Spinal cord (tissue), 10 donors: Measurements from ENCODE around the gene TENM3. TPM values are rescaled to one million over a fixed set of nuclear protein-coding genes. Genes with fewer than 3 reads are reported as not detected.
A peak's percentile ranks its signal among the peaks of the same experiment; 100 is the strongest.

Source experiments
- DNase-seq, 6 donors: peaks; one replicate each; pipeline versions ENCODE4 v3.0.0 to v3.0.0-alpha.2; 2013 to 2015; ENCODE audit warnings: low spot score in 6 of 6, low read depth in 4 of 6
- H3K27ac ChIP-seq: one replicate; pipeline ENCODE4 v1.5.1; 2013; ENCODE audit warnings: low read depth, low read length, control low read depth
- H3K27me3 ChIP-seq: one replicate; pipeline ENCODE4 v1.6.1; 2013; ENCODE audit warnings: low read length; ENCODE audit not compliant: control insufficient read depth, insufficient read depth
- H3K36me3 ChIP-seq: one replicate; pipeline ENCODE4 v1.6.1; 2013; ENCODE audit warnings: low read length; ENCODE audit not compliant: control insufficient read depth, insufficient read depth
- H3K4me1 ChIP-seq: one replicate; pipeline ENCODE4 v1.6.1; 2013; ENCODE audit warnings: low read length; ENCODE audit not compliant: control insufficient read depth, insufficient read depth
- H3K4me3 ChIP-seq: one replicate; pipeline ENCODE4 v1.5.1; 2013; ENCODE audit warnings: low read depth, low read length, control low read depth
- H3K9me3 ChIP-seq: one replicate; pipeline ENCODE4 v1.6.1; 2013; ENCODE audit warnings: low read length; ENCODE audit not compliant: control insufficient read depth, insufficient read depth
- WGBS: methylation state at CpG from one replicate; pipeline ENCODE4 v1.1.5; 2013; ENCODE audit warnings: missing lambda C conversion rate; ENCODE audit not compliant: insufficient coverage; 5-methylcytosine and 5-hydroxymethylcytosine counted together
- polyA plus RNA-seq, 2 donors: library from polyadenylated mRNA; unstranded; fragments of 120-200 nt; gene quantifications; one replicate each; pipeline ENCODE4 v1.2.1, GENCODE V29; 2013; ENCODE audit not compliant: insufficient read length in 2 of 2
- total RNA-seq, 2 donors: library from RNA; depleted of rRNA in 1 of 2; stranded (reverse); fragments of 120-200 nt in 1 of 2; fragments of >200 nt in 1 of 2; gene quantifications; one replicate each; pipeline versions ENCODE4 v1.2.3 to v1.2.4, GENCODE V29; 2013 to 2014
- donor health status: healthy.

The TENM3 gene
- total and polyA plus RNA-seq, 4 donors, result 25.8 to 57.5 (median 38.7) TPM

DNA sequence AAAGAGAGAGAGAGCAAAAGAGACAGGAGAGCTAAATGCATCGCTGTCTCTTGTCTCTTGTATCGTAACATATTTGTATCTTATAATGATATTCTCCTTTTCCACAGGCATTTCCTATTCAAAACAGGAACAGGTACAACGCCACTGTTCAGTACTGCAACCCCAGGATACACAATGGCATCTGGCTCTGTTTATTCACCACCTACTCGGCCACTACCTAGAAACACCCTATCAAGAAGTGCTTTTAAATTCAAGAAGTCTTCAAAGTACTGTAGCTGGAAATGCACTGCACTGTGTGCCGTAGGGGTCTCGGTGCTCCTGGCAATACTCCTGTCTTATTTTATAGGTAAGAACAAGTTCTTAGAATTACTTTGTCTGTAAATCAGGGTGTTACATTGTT is 385.3 kb downstream of the TENM3 start:
- no peak overlapping the region for H3K4me3 ChIP-seq
- no peaks in the 10 kb centered on the region for H3K36me3 ChIP-seq
- H3K9me3 ChIP-seq, result no peaks in the 10 kb centered on the region
- no peaks in the 10 kb centered on the region for H3K27me3 ChIP-seq
- no peak for DNase-seq
- no peaks in the 10 kb centered on the region for H3K4me1 ChIP-seq
- no peak overlapping the region for H3K27ac ChIP-seq
- WGBS, result 40% methylated on average over 2 of the region's 6 CpGs

- H3K27ac ChIP-seq, result no peak overlapping the region
- 83% methylated on average over 2 of the region's 3 CpGs for WGBS
- H3K4me3 ChIP-seq, result no peak overlapping the region
- H3K4me1 ChIP-seq, result no peaks in the 10 kb centered on the region
- H3K27me3 ChIP-seq, result no peaks in the 10 kb centered on the region
- H3K9me3 ChIP-seq, result no peaks in the 10 kb centered on the region
- no peaks in the 10 kb centered on the region for H3K36me3 ChIP-seq
- DNase-seq, result peak in 1 of 6 donors; percentile 64
These were observed 385.9 kb downstream of the TENM3 start for GRCh38 chr4:182629096-182629495.

DNA sequence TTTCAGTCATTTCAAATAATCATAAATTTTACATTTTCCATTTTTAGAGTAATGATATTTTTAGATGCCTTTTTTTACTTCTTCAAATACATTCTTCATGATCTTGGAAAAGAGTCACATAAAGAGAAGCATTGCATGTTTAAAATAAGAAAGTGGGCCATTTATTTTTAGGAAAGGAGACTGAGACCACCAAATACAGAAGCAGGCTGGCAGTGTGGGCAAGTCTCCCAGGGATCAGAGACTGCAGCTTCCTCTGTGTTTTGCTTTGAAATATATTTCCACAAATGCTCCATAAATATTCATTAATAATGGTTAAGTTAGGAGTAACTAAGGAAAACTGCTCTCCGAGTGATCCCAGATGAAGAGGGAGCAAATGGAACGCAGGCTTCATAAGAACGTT is 397.3 kb downstream of the TENM3 start:
- no peaks in the 10 kb centered on the region for H3K9me3 ChIP-seq
- no peaks in the 10 kb centered on the region for H3K4me1 ChIP-seq
- H3K36me3 ChIP-seq, result no peaks in the 10 kb centered on the region
- H3K4me3 ChIP-seq, result no peak overlapping the region
- no peak overlapping the region for H3K27ac ChIP-seq
- 83% methylated on average over 2 of the region's 3 CpGs for WGBS
- DNase-seq, result peak in 1 of 6 donors; percentile 64
- H3K27me3 ChIP-seq, result no peaks in the 10 kb centered on the region

- DNase-seq, result no peak
- H3K9me3 ChIP-seq, result no peaks in the 10 kb centered on the region
- no peak overlapping the region for H3K27ac ChIP-seq
- H3K4me1 ChIP-seq, result no peaks in the 10 kb centered on the region
- no peaks in the 10 kb centered on the region for H3K36me3 ChIP-seq
- H3K27me3 ChIP-seq, result no peaks in the 10 kb centered on the region
- WGBS, result 84% methylated on average over 3 of the region's 8 CpGs
- no peak overlapping the region for H3K4me3 ChIP-seq
These were observed 397.7 kb downstream of the TENM3 start for GRCh38 chr4:182640932-182641331.

- H3K4me3 ChIP-seq, result no peak overlapping the region
- no peaks in the 10 kb centered on the region for H3K36me3 ChIP-seq
- no CpG with 5 or more reads among the region's 2 CpGs for WGBS
- peak in 1 of 6 donors; percentile 61 for DNase-seq
- no peaks in the 10 kb centered on the region for H3K4me1 ChIP-seq
- H3K9me3 ChIP-seq, result no peaks in the 10 kb centered on the region
- no peak overlapping the region for H3K27ac ChIP-seq
- H3K27me3 ChIP-seq, result no peaks in the 10 kb centered on the region
These were observed 399.6 kb downstream of the TENM3 start for GRCh38 chr4:182642831-182643230.

- H3K4me3 ChIP-seq, result no peak overlapping the region
- WGBS, result 56% methylated on average over 2 of the region's 7 CpGs
- peak in 1 of 6 donors; percentile 91 for DNase-seq
These were observed 400.8 kb downstream of the TENM3 start for GRCh38 chr4:182643801-182644682.

DNA sequence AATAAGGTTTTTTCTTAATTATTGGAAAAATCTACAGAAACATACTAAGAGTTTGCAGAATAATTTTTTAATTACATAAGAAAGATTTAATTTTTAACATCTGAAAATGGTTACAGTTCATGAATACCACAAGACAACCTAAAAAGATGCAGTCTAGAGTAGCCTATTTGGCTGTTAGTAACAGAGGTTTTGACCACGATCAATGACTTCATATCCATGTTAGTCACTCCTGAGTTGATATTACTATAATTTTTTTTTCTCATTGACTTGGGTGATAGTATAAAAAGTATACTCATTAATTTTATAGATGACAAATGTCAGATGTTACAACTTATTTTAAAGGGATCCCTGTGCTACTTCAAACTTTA is 401.5 kb downstream of the TENM3 start:
- WGBS, result no CpG with 5 or more reads among the region's 1 CpG
- no peaks in the 10 kb centered on the region for H3K4me1 ChIP-seq
- no peak for DNase-seq
- no peak overlapping the region for H3K4me3 ChIP-seq
- H3K36me3 ChIP-seq, result no peaks in the 10 kb centered on the region
- H3K27me3 ChIP-seq, result no peaks in the 10 kb centered on the region
- H3K9me3 ChIP-seq, result no peaks in the 10 kb centered on the region
- no peak overlapping the region for H3K27ac ChIP-seq

More at GRCh38 chr4:182643801-182644682, 400.8 kb downstream of the TENM3 start:
- no peaks in the 10 kb centered on the region for H3K36me3 ChIP-seq
- no peaks in the 10 kb centered on the region for H3K9me3 ChIP-seq
- no peak overlapping the region for H3K27ac ChIP-seq
- H3K27me3 ChIP-seq, result no peaks in the 10 kb centered on the region
- no peaks in the 10 kb centered on the region for H3K4me1 ChIP-seq

- Histone ChIP-seq H3K36me3 (no peaks in the 10 kb centered on the region), H3K9me3 (no peaks in the 10 kb centered on the region), H3K4me1 (no peaks in the 10 kb centered on the region), H3K4me3 (no peak overlapping the region), H3K27ac (no peak overlapping the region), H3K27me3 (no peaks in the 10 kb centered on the region)
- WGBS, result no CpG with 5 or more reads among the region's 1 CpG
- no peak for DNase-seq
These were observed 402.3 kb downstream of the TENM3 start for GRCh38 chr4:182645511-182645910.

- no peaks in the 10 kb centered on the region for H3K36me3 ChIP-seq
- H3K27ac ChIP-seq, result no peak overlapping the region
- 100% methylated on average over 1 of the region's 4 CpGs for WGBS
- H3K4me1 ChIP-seq, result no peaks in the 10 kb centered on the region
- H3K27me3 ChIP-seq, result no peaks in the 10 kb centered on the region
- DNase-seq, result peak in 1 of 6 donors; percentile 70
- H3K9me3 ChIP-seq, result no peaks in the 10 kb centered on the region
- H3K4me3 ChIP-seq, result no peak overlapping the region
These were observed 404.6 kb downstream of the TENM3 start for GRCh38 chr4:182647646-182648300.

- Histone ChIP-seq H3K27me3 (no peaks in the 10 kb centered on the region), H3K27ac (no peak overlapping the region), H3K36me3 (no peaks in the 10 kb centered on the region), H3K4me1 (no peaks in the 10 kb centered on the region), H3K4me3 (no peak overlapping the region), H3K9me3 (no peaks in the 10 kb centered on the region)
- DNase-seq, result peak in 2 of 6 donors; percentile 38 to 43
These were observed 405.6 kb downstream of the TENM3 start for GRCh38 chr4:182648766-182649165.
